Upper lobe of left lung (tissue), 6 donors: Measurements from ENCODE around the gene ULK4. TPM values are rescaled to one million over a fixed set of nuclear protein-coding genes. Genes with fewer than 3 reads are reported as not detected.

Experiments
- ATAC-seq, 2 donors: fragments of 200-7000 bp; cut with Tn5 transposase; one replicate each; pipeline ENCODE4 v1.9.1; 2022; ENCODE audit warnings: mild to moderate bottlenecking in 2 of 2, moderate library complexity in 2 of 2; ENCODE audit not compliant: low FRiP score in 2 of 2
- DNase-seq, 2 donors: peaks; one replicate each; pipeline ENCODE4 v3.0.0-alpha.2; 2019 to 2020
- H3K27ac ChIP-seq, 4 donors: fragments of 200-600 bp; sonication (generic); one replicate each; pipeline ENCODE4 v1.5.1; 2016 to 2019
- H3K27me3 ChIP-seq, 4 donors: fragments of 200-600 bp; sonication (generic); one replicate each; pipeline ENCODE4 v1.5.1; 2017 to 2019
- H3K36me3 ChIP-seq, 4 donors: fragments of 200-600 bp; sonication (generic); one replicate each; pipeline ENCODE4 v1.5.1; 2016 to 2019
- H3K4me1 ChIP-seq, 4 donors: fragments of 200-600 bp; sonication (generic); one replicate each; pipeline ENCODE4 v1.5.1; 2018 to 2019
- H3K4me3 ChIP-seq, 4 donors: fragments of 200-600 bp; sonication (generic); one replicate each; pipeline ENCODE4 v1.5.1; 2017 to 2019; ENCODE audit warnings: mild to moderate bottlenecking in 2 of 4, moderate library complexity in 1 of 4
- H3K9me3 ChIP-seq, 4 donors: fragments of 200-600 bp; sonication (generic); one replicate each; pipeline ENCODE4 v1.5.1; 2018 to 2019
- EP300 ChIP-seq, 4 donors: sonication (generic); formaldehyde crosslinking; IDR thresholded peaks; one replicate each; pipeline ENCODE4 v1.5.1; 2017; ENCODE audit warnings: antibody characterized with exemption in 4 of 4, control low read depth in 2 of 4
- POLR2A ChIP-seq, 4 donors: fragments of 450-650 bp; IDR thresholded peaks; one replicate each; pipeline ENCODE4 v1.5.1; 2016 to 2017; ENCODE audit warnings: antibody characterized with exemption in 4 of 4, mild to moderate bottlenecking in 2 of 4
- POLR2AphosphoS5 ChIP-seq, 2 donors: sonication (generic); formaldehyde crosslinking; IDR thresholded peaks; one replicate each; pipeline ENCODE4 v1.5.1; 2017; ENCODE audit warnings: antibody characterized with exemption in 2 of 2
- WGBS, 2 donors: methylation state at CpG; one replicate each; pipeline ENCODE4 v1.1.5; 2017 to 2018; 5-methylcytosine and 5-hydroxymethylcytosine counted together
- total RNA-seq, 6 donors: library from RNA; depleted of rRNA in 4 of 6; stranded (reverse); fragments of >200 nt in 4 of 6; gene quantifications; one replicate each; pipeline versions ENCODE4 v1.1.0 to v1.2.1, GENCODE V29; 2016 to 2021
- TF ChIP-seq, protein P1 (sequence below), 6 experiments: fragments of 450-650 bp in 4 of 6; fragments of 200-600 bp in 2 of 6; sonication (generic) in 2 of 6; IDR thresholded peaks; one replicate each; pipeline ENCODE4 v1.5.1; 2016 to 2019; ENCODE audit warnings: antibody characterized with exemption in 6 of 6
- donor health status: DM: no; HTN: no; CAD: no; lungs with moderate emphysema.
- donor health status: DM: no; HTN: yes; CAD: no; lungs with severe emphysema.

ULK4 gene
- total RNA-seq, 6 donors from 2014 or later, result 9.4 to 76.5 (median 28.1) TPM

DNA sequence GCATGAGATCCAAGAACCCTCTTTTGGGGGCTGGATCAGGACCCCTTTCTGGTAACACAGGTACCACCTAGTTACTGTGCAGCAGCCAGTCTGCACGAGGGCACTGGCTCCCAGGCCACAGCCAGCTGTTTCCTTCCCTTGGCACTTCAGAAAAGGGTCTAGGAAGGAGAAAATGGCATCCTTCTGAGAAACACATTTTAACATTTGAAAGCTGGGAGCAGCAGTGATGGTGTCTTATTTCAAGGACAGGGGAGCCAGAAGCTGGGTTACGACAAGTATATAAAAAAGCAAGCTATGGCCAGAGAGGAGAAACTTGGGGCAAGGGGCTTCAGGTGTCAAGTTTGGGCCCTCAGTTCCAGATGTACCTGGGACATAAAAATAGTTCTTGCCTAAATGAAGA, 479.8 kb downstream of the ULK4 start:
- TF ChIP-seq, protein P1, sequence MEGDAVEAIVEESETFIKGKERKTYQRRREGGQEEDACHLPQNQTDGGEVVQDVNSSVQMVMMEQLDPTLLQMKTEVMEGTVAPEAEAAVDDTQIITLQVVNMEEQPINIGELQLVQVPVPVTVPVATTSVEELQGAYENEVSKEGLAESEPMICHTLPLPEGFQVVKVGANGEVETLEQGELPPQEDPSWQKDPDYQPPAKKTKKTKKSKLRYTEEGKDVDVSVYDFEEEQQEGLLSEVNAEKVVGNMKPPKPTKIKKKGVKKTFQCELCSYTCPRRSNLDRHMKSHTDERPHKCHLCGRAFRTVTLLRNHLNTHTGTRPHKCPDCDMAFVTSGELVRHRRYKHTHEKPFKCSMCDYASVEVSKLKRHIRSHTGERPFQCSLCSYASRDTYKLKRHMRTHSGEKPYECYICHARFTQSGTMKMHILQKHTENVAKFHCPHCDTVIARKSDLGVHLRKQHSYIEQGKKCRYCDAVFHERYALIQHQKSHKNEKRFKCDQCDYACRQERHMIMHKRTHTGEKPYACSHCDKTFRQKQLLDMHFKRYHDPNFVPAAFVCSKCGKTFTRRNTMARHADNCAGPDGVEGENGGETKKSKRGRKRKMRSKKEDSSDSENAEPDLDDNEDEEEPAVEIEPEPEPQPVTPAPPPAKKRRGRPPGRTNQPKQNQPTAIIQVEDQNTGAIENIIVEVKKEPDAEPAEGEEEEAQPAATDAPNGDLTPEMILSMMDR (IDR thresholded peaks at IDR 0.05), result no peak
- TF ChIP-seq EP300 (IDR thresholded peaks at IDR 0.05) (no peak), POLR2A (IDR thresholded peaks at IDR 0.05) (no peak), POLR2AphosphoS5 (IDR thresholded peaks at IDR 0.05) (no peak)
- H3K27me3 ChIP-seq, result no peaks in the 10 kb centered on the region

DNA sequence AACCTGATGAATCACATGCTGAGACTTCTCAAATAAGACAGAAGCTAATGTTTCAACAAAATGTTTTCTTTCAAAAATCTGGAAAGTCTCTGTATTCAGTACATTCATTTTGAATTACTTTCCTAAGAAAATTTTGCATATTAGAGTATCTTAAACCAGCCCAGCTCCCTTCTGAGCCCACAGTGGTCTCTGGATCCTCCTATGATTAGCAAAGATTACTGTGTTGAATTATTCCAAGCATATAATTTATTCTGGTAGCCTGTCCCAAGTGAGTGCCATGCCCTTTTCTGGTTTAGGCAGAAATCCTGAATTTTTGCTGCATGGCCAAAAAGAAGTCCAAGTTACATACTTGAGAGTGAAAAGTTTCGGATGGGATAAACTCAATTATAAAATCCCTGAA, 483.6 kb downstream of the ULK4 start:
- ATAC-seq (no peak), DNase-seq (no peak)
- Histone ChIP-seq H3K9me3 (peaks cover 6 to 10% (median 9%) of the 10 kb centered on the region in 4 donors), H3K36me3 (no peaks in the 10 kb centered on the region), H3K27me3 (no peaks in the 10 kb centered on the region), H3K27ac (no peak overlapping the region), H3K4me1 (peaks cover 0 to 2% (median 0%) of the 10 kb centered on the region in 4 donors), H3K4me3 (no peak overlapping the region)
- 70 to 73% methylated on average over 1 of the region's 1 CpG for WGBS, 2 donors
- no peak for TF ChIP-seq POLR2AphosphoS5 (IDR thresholded peaks at IDR 0.05)
- TF ChIP-seq, protein P1 (IDR thresholded peaks at IDR 0.05), result no peak
- TF ChIP-seq POLR2A (IDR thresholded peaks at IDR 0.05), result no peak
- TF ChIP-seq EP300 (IDR thresholded peaks at IDR 0.05), result no peak

More for the DNA sequence above, 479.8 kb downstream of the ULK4 start:
- H3K4me1 ChIP-seq, result peaks cover 0 to 2% (median 0%) of the 10 kb centered on the region in 4 donors
- H3K9me3 ChIP-seq, result no peaks in the 10 kb centered on the region
- no peak overlapping the region for H3K4me3 ChIP-seq
- no peak for DNase-seq
- ATAC-seq, result no peak
- WGBS, 2 donors, result 69 to 70% methylated on average over 2 of the region's 2 CpGs
- no peak overlapping the region for H3K27ac ChIP-seq
- H3K36me3 ChIP-seq, result no peaks in the 10 kb centered on the region

DNA sequence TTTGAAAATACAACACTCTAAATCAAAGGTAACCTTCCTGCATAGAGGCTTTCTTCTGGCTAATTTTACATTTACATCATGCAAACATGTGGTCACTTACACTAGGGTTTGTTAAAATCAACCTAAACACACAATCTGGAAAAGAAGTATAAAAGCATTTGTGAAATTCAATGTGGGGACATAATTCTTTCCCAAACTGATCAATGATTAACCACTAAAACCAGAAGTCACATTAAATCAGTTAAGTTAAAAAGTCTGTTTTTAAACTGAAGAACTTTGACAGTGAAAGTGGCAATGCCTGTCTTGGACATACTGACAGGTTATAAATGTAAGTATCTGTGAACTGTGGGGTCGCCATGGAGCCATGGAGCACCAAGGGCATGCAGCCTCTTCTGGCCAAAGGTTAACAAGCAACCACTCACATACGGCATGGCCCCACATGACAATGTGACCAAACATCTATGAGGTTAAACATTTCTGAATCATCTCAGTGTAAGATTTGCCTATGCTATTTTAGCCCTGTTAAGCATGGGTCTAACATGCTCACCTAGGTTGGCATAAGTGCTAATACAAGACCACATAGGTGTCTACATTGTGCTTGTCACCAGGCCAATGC, 484.4 kb downstream of the ULK4 start:
- WGBS, 2 donors, result 70 to 79% methylated on average over 2 of the region's 2 CpGs
- TF ChIP-seq POLR2AphosphoS5 (IDR thresholded peaks at IDR 0.05), result no peak
- TF ChIP-seq, protein P1 (IDR thresholded peaks at IDR 0.05), result no peak
- no peak for TF ChIP-seq POLR2A (IDR thresholded peaks at IDR 0.05)
- TF ChIP-seq EP300 (IDR thresholded peaks at IDR 0.05), result no peak
- H3K4me1 ChIP-seq, result peaks cover 0 to 2% (median 0%) of the 10 kb centered on the region in 4 donors
- DNase-seq (no peak), ATAC-seq (no peak)
- no peak overlapping the region for H3K27ac ChIP-seq
- H3K9me3 ChIP-seq, result peaks cover 12 to 18% (median 16%) of the 10 kb centered on the region in 4 donors
- H3K36me3 ChIP-seq, result no peaks in the 10 kb centered on the region
- no peaks in the 10 kb centered on the region for H3K27me3 ChIP-seq
- no peak overlapping the region for H3K4me3 ChIP-seq

DNA sequence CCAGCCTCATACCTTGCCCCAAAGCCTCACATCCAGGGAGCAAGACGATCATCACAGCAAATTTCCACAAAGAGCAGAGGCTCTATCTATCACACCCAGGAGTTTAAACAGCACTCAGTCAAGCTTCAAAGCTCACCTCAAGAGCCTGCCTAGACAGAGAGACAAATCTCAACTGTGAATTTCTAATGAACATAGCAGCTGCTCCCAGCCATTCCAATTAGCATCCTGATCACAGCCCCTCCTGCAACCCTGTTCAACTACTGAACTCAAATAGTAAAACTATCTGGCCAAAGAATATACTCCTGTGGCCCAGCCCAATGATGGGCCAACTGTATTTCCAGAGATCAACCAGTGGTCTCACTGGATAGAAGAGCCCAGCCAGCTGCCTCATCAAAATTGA, 492.8 kb downstream of the ULK4 start:
- Histone ChIP-seq H3K27ac (no peak overlapping the region), H3K27me3 (no peaks in the 10 kb centered on the region), H3K36me3 (no peaks in the 10 kb centered on the region), H3K9me3 (peaks cover 22 to 37% (median 25%) of the 10 kb centered on the region in 4 donors), H3K4me3 (no peak overlapping the region), H3K4me1 (no peaks in the 10 kb centered on the region)
- TF ChIP-seq EP300 (IDR thresholded peaks at IDR 0.05) (no peak), POLR2A (IDR thresholded peaks at IDR 0.05) (no peak), POLR2AphosphoS5 (IDR thresholded peaks at IDR 0.05) (no peak)
- TF ChIP-seq, protein P1 (IDR thresholded peaks at IDR 0.05), result no peak
- WGBS, 2 donors, result 85 to 88% methylated on average over 1 of the region's 1 CpG
- ATAC-seq (no peak), DNase-seq (no peak)

DNA sequence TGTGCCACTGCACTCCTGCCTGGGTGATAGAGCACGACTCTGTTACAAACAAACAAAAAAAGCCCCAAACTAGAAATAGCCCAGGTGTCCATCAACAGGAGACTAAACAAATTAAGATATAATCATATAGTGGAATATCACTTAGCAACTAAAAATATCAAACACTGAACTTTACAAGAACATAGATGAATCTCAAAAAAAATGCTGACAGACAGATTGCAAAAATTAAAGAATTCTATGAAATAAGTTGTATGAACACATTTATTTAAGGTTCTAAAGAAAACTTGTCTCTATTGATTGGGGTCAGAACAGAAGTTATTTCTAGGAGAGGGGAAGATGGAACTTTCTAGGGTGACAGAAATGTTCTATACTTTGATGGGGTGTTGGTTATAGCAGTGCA, 494.4 kb downstream of the ULK4 start:
- H3K9me3 ChIP-seq, result peaks cover 9 to 21% (median 12%) of the 10 kb centered on the region in 4 donors
- ATAC-seq, result no peak
- no peak for DNase-seq
- H3K27me3 ChIP-seq, result no peaks in the 10 kb centered on the region
- TF ChIP-seq, protein P1 (IDR thresholded peaks at IDR 0.05), result no peak
- TF ChIP-seq POLR2AphosphoS5 (IDR thresholded peaks at IDR 0.05), result no peak
- TF ChIP-seq POLR2A (IDR thresholded peaks at IDR 0.05), result no peak
- no peak for TF ChIP-seq EP300 (IDR thresholded peaks at IDR 0.05)
- WGBS, 2 donors, result 79 to 88% methylated on average over 1 of the region's 1 CpG
- H3K27ac ChIP-seq, result no peak overlapping the region
- no peaks in the 10 kb centered on the region for H3K4me1 ChIP-seq
- H3K4me3 ChIP-seq, result no peak overlapping the region
- no peaks in the 10 kb centered on the region for H3K36me3 ChIP-seq
